Panc1 (cell line): ENCODE data around the gene LRGUK. TPM values are rescaled to one million over a fixed set of nuclear protein-coding genes. Genes with fewer than 3 reads are reported as not detected.

Experiments used
- ATAC-seq: fragments of 200-7000 bp; cut with Tn5 transposase; 2 replicates; pipeline ENCODE4 v1.9.1; 2020; ENCODE audit warnings: mild to moderate bottlenecking, moderate library complexity
- BruUV-seq: library from RNA; stranded (reverse); fragments of 400-500 nt; replicated peaks from 2 replicates; lab custom pipeline; 2021; lab: Mats Ljungman, UMichigan
- CTCF ChIA-PET: fragments of 300-600 bp; sonication (Branson Sonifier 250); formaldehyde crosslinking; loops from one replicate; lab custom pipeline; 2022; ENCODE audit warnings: antibody characterized with exemption; lab: Charles Lee
- POLR2A ChIA-PET: fragments of 300-600 bp; sonication (Branson Sonifier 250); formaldehyde crosslinking; loops from one replicate; lab custom pipeline; 2022; ENCODE audit warnings: antibody characterized with exemption; lab: Charles Lee
- DNase-seq: peaks from one replicate; pipeline ENCODE4 v3.0.0-alpha.2; 2010; ENCODE audit warnings: low read depth, low spot score
- H3K27ac ChIP-seq: 2 replicates; pipeline ENCODE4 v1.5.1; 2011; ENCODE audit warnings: mild to moderate bottlenecking, low read length, inconsistent platforms
- H3K27me3 ChIP-seq: fragments of 200-500 bp; sonication (Bioruptor generic); 2 replicates; pipeline ENCODE4 v1.6.0; 2014; ENCODE audit warnings: low read length, inconsistent platforms; ENCODE audit not compliant: control insufficient read depth, insufficient read depth
- H3K36me3 ChIP-seq: fragments of 200-500 bp; sonication (Bioruptor generic); 2 replicates; pipeline ENCODE4 v1.5.1; 2014; ENCODE audit warnings: inconsistent platforms, mild to moderate bottlenecking, low read length, moderate library complexity; ENCODE audit not compliant: control insufficient read depth, insufficient read depth
- H3K4me1 ChIP-seq: 2 replicates; pipeline ENCODE4 v1.5.1; 2011; ENCODE audit warnings: inconsistent platforms, mild to moderate bottlenecking, low read length, moderate library complexity; ENCODE audit not compliant: control insufficient read depth, insufficient read depth
- H3K4me3 ChIP-seq, 2 experiments: 2 replicates each; pipeline ENCODE4 v1.5.1; 2011 to 2012; ENCODE audit warnings: low read depth in 2 of 2, low read length in 2 of 2, mild to moderate bottlenecking in 2 of 2, inconsistent platforms in 1 of 2, moderate library complexity in 1 of 2
- H3K9me3 ChIP-seq: fragments of 200-500 bp; sonication (Bioruptor generic); 2 replicates; pipeline ENCODE4 v1.5.1; 2014; ENCODE audit warnings: low read depth, mild to moderate bottlenecking, inconsistent platforms, low read length, moderate library complexity; ENCODE audit not compliant: control insufficient read depth, insufficient read depth
- CTCF ChIP-seq: fragments of 450-650 bp; IDR thresholded peaks from 2 replicates; pipeline ENCODE4 v1.5.1; 2017; ENCODE audit warnings: mild to moderate bottlenecking
- POLR2AphosphoS5 ChIP-seq: IDR thresholded peaks from 2 replicates; pipeline ENCODE4 v1.6.1; 2012; ENCODE audit warnings: mild to moderate bottlenecking, low read depth, low read length, moderate library complexity
- SIN3A ChIP-seq: IDR thresholded peaks from 2 replicates; pipeline ENCODE4 v1.6.1; 2012; ENCODE audit warnings: low read depth, mild to moderate bottlenecking, low read length, moderate library complexity, borderline replicate concordance; ENCODE audit not compliant: insufficient read depth
- TCF7L2 ChIP-seq: IDR thresholded peaks from 2 replicates; pipeline ENCODE4 v1.6.1; 2011; ENCODE audit warnings: mild to moderate bottlenecking, low read depth, low read length, inconsistent platforms
- in situ Hi-C: cut with HindIII; loops from 2 replicates; pipeline ENCODE4 v1.10.0; 2016; ENCODE audit warnings: low sequenced_read_pairs, low pct_unique_long_range_greater_than_20kb
- intact Hi-C: fragments of 100-400 bp; cut with micrococcal nuclease; formaldehyde crosslinking; loops from one replicate; pipeline ENCODE4 v1.10.0; 2022; ENCODE audit not compliant: unreplicated experiment
- total RNA-seq: library from RNA; stranded (reverse); gene quantifications from one replicate; pipeline ENCODE4 v1.2.1, GENCODE V29; 2021; ENCODE audit not compliant: unreplicated experiment
- TF ChIP-seq, protein P1 (sequence below), 2 experiments: IDR thresholded peaks; 2 replicates each; pipeline ENCODE4 v1.6.1; 2011 to 2012; ENCODE audit warnings: low read depth in 2 of 2, control low read depth in 1 of 2, low read length in 1 of 2, mild to moderate bottlenecking in 1 of 2, moderate library complexity in 1 of 2; ENCODE audit not compliant: insufficient read depth in 1 of 2

The LRGUK gene
- total RNA-seq, 1 experiment from 2014 or later: 0.23 TPM

- ATAC-seq: no peak
- no peak for TF ChIP-seq CTCF
- TF ChIP-seq TCF7L2: no peak
- no peak for TF ChIP-seq POLR2AphosphoS5
- TF ChIP-seq, protein P1, sequence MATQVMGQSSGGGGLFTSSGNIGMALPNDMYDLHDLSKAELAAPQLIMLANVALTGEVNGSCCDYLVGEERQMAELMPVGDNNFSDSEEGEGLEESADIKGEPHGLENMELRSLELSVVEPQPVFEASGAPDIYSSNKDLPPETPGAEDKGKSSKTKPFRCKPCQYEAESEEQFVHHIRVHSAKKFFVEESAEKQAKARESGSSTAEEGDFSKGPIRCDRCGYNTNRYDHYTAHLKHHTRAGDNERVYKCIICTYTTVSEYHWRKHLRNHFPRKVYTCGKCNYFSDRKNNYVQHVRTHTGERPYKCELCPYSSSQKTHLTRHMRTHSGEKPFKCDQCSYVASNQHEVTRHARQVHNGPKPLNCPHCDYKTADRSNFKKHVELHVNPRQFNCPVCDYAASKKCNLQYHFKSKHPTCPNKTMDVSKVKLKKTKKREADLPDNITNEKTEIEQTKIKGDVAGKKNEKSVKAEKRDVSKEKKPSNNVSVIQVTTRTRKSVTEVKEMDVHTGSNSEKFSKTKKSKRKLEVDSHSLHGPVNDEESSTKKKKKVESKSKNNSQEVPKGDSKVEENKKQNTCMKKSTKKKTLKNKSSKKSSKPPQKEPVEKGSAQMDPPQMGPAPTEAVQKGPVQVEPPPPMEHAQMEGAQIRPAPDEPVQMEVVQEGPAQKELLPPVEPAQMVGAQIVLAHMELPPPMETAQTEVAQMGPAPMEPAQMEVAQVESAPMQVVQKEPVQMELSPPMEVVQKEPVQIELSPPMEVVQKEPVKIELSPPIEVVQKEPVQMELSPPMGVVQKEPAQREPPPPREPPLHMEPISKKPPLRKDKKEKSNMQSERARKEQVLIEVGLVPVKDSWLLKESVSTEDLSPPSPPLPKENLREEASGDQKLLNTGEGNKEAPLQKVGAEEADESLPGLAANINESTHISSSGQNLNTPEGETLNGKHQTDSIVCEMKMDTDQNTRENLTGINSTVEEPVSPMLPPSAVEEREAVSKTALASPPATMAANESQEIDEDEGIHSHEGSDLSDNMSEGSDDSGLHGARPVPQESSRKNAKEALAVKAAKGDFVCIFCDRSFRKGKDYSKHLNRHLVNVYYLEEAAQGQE (IDR thresholded peaks at IDR 0.05; ENCODE audit: insufficient read depth in 1 of 2, low read depth in 2 of 2, low read length in 1 of 2): no peak
- no peak for TF ChIP-seq SIN3A
- intact Hi-C loops (no loop called here), in situ Hi-C loops (no loop called here)
- POLR2A ChIA-PET: no interaction called here
- H3K4me3 ChIP-seq: no peak overlapping the region
- CTCF ChIA-PET: no interaction called here
- BruUV-seq: no TSS peak
- DNase-seq: no peak
- H3K36me3 ChIP-seq: no peaks in the 10 kb centered on the region
- no peaks in the 10 kb centered on the region for H3K4me1 ChIP-seq
- no peaks in the 10 kb centered on the region for H3K27me3 ChIP-seq
- H3K27ac ChIP-seq: no peak overlapping the region
- no peaks in the 10 kb centered on the region for H3K9me3 ChIP-seq
Measured at GRCh38 chr7:134113655-134114054, 13.5 kb upstream of the LRGUK start.

DNA sequence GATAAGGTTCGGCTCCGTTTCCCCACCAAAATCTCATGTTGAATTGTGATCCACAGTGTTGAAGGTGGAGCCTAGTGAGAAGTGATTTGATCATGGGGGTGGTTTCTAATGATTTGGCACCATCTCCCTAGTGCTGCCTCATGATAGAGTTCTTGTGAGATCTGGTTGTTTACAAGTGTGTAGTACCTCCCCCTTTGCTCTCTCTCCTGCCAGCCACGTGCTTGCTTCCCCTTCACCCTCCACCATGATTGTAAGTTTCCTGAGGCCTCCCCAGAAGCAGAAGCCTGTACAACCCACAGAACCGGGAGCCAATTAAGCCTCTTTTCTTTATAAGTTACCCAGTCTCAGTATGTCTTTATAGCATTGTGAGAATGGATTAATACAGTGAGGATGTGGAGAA is 12.1 kb upstream of the LRGUK start:
- in situ Hi-C loops: no loop called here
- no peak for TF ChIP-seq SIN3A
- no peak for TF ChIP-seq TCF7L2
- TF ChIP-seq, protein P1 (IDR thresholded peaks at IDR 0.05; ENCODE audit: insufficient read depth in 1 of 2, low read depth in 2 of 2, low read length in 1 of 2): no peak
- TF ChIP-seq POLR2AphosphoS5: no peak
- Histone ChIP-seq H3K4me3 (no peak overlapping the region), H3K4me1 (no peaks in the 10 kb centered on the region), H3K9me3 (no peaks in the 10 kb centered on the region), H3K27ac (no peak overlapping the region), H3K36me3 (no peaks in the 10 kb centered on the region), H3K27me3 (no peaks in the 10 kb centered on the region)
- POLR2A ChIA-PET: no interaction called here
- CTCF ChIA-PET: no interaction called here
- DNase-seq (no peak), ATAC-seq (no peak)
- intact Hi-C loops: no loop called here
- no TSS peak for BruUV-seq
